ENCODE data around the gene TNFRSF8.

DNA sequence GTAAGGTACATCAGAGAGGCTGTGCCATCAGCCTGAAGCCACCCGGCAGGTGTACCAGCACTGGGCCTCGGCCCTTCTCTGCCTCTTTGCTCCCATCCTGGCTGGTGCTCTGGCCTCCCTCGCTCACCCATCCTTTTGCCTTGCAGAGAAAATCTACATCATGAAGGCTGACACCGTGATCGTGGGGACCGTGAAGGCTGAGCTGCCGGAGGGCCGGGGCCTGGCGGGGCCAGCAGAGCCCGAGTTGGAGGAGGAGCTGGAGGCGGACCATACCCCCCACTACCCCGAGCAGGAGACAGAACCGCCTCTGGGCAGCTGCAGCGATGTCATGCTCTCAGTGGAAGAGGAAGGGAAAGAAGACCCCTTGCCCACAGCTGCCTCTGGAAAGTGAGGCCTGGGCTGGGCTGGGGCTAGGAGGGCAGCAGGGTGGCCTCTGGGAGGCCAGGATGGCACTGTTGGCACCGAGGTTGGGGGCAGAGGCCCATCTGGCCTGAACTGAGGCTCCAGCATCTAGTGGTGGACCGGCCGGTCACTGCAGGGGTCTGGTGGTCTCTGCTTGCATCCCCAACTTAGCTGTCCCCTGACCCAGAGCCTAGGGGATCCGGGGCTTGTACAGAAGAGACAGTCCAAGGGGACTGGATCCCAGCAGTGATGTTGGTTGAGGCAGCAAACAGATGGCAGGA, 79.2 kb downstream of the TNFRSF8 start:
- TF ChIP-seq ZFP36 (IDR thresholded peaks at IDR 0.05; ENCODE audit: low read depth, low read length, partially characterized antibody) (no peak), KDM2B (CRISPR knock-in tag; IDR thresholded peaks at IDR 0.05) (no peak), KDM4B (IDR thresholded peaks at IDR 0.05; ENCODE audit: borderline replicate concordance in 2 of 2, low read depth in 1 of 2) (no peak), FOSL1 (tag; conservative IDR thresholded peaks at IDR 0.05) (no peak), ZNF274 (IDR thresholded peaks at IDR 0.05; ENCODE audit: borderline replicate concordance, low read depth, low read length) (no peak), ZNF165 (CRISPR knock-in tag; IDR thresholded peaks at IDR 0.05; ENCODE audit: borderline replicate concordance) (no peak), SRF (CRISPR knock-in tag; IDR thresholded peaks at IDR 0.05) (no peak), NCOR1 (IDR thresholded peaks at IDR 0.05) (no peak), POLR2A (conservative IDR thresholded peaks at IDR 0.05) (no peak)
- TF ChIP-seq, protein P1, sequence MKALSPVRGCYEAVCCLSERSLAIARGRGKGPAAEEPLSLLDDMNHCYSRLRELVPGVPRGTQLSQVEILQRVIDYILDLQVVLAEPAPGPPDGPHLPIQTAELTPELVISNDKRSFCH (CRISPR knock-in tag; IDR thresholded peaks at IDR 0.05) = no peak
- TF ChIP-seq, protein P1 (tag; IDR thresholded peaks at IDR 0.05) = no peak
- TF ChIP-seq, protein P2, sequence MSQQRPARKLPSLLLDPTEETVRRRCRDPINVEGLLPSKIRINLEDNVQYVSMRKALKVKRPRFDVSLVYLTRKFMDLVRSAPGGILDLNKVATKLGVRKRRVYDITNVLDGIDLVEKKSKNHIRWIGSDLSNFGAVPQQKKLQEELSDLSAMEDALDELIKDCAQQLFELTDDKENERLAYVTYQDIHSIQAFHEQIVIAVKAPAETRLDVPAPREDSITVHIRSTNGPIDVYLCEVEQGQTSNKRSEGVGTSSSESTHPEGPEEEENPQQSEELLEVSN (IDR thresholded peaks at IDR 0.05; ENCODE audit: borderline replicate concordance in 1 of 2, extremely low read depth in 1 of 2, insufficient read depth in 1 of 2, insufficient read length in 1 of 2, low read depth in 1 of 2, low read length in 1 of 2, poor library complexity in 1 of 2, severe bottlenecking in 1 of 2) = no peak
- TF ChIP-seq, protein P3, sequence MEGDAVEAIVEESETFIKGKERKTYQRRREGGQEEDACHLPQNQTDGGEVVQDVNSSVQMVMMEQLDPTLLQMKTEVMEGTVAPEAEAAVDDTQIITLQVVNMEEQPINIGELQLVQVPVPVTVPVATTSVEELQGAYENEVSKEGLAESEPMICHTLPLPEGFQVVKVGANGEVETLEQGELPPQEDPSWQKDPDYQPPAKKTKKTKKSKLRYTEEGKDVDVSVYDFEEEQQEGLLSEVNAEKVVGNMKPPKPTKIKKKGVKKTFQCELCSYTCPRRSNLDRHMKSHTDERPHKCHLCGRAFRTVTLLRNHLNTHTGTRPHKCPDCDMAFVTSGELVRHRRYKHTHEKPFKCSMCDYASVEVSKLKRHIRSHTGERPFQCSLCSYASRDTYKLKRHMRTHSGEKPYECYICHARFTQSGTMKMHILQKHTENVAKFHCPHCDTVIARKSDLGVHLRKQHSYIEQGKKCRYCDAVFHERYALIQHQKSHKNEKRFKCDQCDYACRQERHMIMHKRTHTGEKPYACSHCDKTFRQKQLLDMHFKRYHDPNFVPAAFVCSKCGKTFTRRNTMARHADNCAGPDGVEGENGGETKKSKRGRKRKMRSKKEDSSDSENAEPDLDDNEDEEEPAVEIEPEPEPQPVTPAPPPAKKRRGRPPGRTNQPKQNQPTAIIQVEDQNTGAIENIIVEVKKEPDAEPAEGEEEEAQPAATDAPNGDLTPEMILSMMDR (IDR thresholded peaks at IDR 0.05 in 2 of 3, conservative IDR thresholded peaks at IDR 0.05 in 1 of 3; ENCODE audit: insufficient read depth in 2 of 3, low read depth in 1 of 3, low read length in 3 of 3) = no peak
- TF ChIP-seq, protein P4, sequence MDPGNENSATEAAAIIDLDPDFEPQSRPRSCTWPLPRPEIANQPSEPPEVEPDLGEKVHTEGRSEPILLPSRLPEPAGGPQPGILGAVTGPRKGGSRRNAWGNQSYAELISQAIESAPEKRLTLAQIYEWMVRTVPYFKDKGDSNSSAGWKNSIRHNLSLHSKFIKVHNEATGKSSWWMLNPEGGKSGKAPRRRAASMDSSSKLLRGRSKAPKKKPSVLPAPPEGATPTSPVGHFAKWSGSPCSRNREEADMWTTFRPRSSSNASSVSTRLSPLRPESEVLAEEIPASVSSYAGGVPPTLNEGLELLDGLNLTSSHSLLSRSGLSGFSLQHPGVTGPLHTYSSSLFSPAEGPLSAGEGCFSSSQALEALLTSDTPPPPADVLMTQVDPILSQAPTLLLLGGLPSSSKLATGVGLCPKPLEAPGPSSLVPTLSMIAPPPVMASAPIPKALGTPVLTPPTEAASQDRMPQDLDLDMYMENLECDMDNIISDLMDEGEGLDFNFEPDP (CRISPR knock-in tag; IDR thresholded peaks at IDR 0.05) = no peak
- TF ChIP-seq, protein P5, sequence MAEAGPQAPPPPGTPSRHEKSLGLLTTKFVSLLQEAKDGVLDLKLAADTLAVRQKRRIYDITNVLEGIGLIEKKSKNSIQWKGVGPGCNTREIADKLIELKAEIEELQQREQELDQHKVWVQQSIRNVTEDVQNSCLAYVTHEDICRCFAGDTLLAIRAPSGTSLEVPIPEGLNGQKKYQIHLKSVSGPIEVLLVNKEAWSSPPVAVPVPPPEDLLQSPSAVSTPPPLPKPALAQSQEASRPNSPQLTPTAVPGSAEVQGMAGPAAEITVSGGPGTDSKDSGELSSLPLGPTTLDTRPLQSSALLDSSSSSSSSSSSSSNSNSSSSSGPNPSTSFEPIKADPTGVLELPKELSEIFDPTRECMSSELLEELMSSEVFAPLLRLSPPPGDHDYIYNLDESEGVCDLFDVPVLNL (CRISPR knock-in tag; IDR thresholded peaks at IDR 0.05; ENCODE audit: low read depth) = no peak
